Loucy (cell line): ENCODE data around the gene MYOZ2.

Experiments used
- H2AFZ ChIP-seq: fragments of 200-600 bp; sonication (generic); 2 replicates; pipeline ENCODE4 v1.6.0; 2016; ENCODE audit warnings: antibody characterized with exemption, mild to moderate bottlenecking, low read length, moderate library complexity
- H3F3A ChIP-seq: fragments of 200-600 bp; 2 replicates; pipeline ENCODE4 v1.6.0; 2016; ENCODE audit warnings: antibody characterized with exemption, low read depth, mild to moderate bottlenecking
- H3K27me3 ChIP-seq: fragments of 200-600 bp; sonication (generic); 2 replicates; pipeline ENCODE4 v1.6.1; 2014; ENCODE audit warnings: low read length, mild to moderate bottlenecking; ENCODE audit not compliant: insufficient read depth, poor library complexity, severe bottlenecking
- H3K36me3 ChIP-seq: fragments of 200-600 bp; sonication (generic); 2 replicates; pipeline ENCODE4 v1.6.1; 2016; ENCODE audit warnings: low read length; ENCODE audit not compliant: insufficient read depth
- H3K4me1 ChIP-seq: fragments of 200-600 bp; sonication (generic); 2 replicates; pipeline ENCODE4 v1.5.1; 2014; ENCODE audit warnings: low read length, mild to moderate bottlenecking; ENCODE audit not compliant: insufficient read depth, poor library complexity, severe bottlenecking
- H3K4me2 ChIP-seq: fragments of 200-600 bp; sonication (generic); 2 replicates; pipeline ENCODE4 v1.6.0; 2014; ENCODE audit warnings: antibody characterized with exemption, low read length, low read depth, mild to moderate bottlenecking; ENCODE audit not compliant: poor library complexity, severe bottlenecking
- H3K4me3 ChIP-seq: fragments of 200-600 bp; sonication (generic); 2 replicates; pipeline ENCODE4 v1.5.1; 2014; ENCODE audit warnings: low read length, mild to moderate bottlenecking, mixed read lengths; ENCODE audit not compliant: poor library complexity, severe bottlenecking
- H3K79me2 ChIP-seq: fragments of 200-600 bp; sonication (generic); 2 replicates; pipeline ENCODE4 v1.6.1; 2014; ENCODE audit warnings: low read length; ENCODE audit not compliant: insufficient read depth
- H3K9ac ChIP-seq: fragments of 200-600 bp; sonication (generic); 2 replicates; pipeline ENCODE4 v1.6.0; 2014; ENCODE audit warnings: mild to moderate bottlenecking, low read depth, low read length, moderate library complexity; ENCODE audit not compliant: poor library complexity, severe bottlenecking
- H3K9me2 ChIP-seq: fragments of 200-600 bp; sonication (generic); replicated peaks from 2 replicates; pipeline ENCODE4 v1.6.1; 2016; ENCODE audit warnings: low read depth, low read length, mixed read lengths
- H3K9me3 ChIP-seq: fragments of 200-600 bp; sonication (generic); 2 replicates; pipeline ENCODE4 v1.6.1; 2014; ENCODE audit warnings: mild to moderate bottlenecking, antibody characterized with exemption, low read length, low read depth; ENCODE audit not compliant: insufficient read depth
- H4K20me1 ChIP-seq: fragments of 200-600 bp; sonication (generic); 2 replicates; pipeline ENCODE4 v1.6.0; 2014; ENCODE audit warnings: antibody characterized with exemption, low read length, mild to moderate bottlenecking; ENCODE audit not compliant: insufficient read depth, poor library complexity, severe bottlenecking
- CTCF ChIP-seq: fragments of 200-600 bp; sonication (generic); conservative IDR thresholded peaks from 2 replicates; pipeline ENCODE4 v1.5.1; 2014; ENCODE audit warnings: mild to moderate bottlenecking, antibody characterized with exemption, low read length
- EZH2phosphoT487 ChIP-seq: fragments of 200-600 bp; IDR thresholded peaks from 2 replicates; pipeline ENCODE4 v1.6.1; 2018; ENCODE audit warnings: antibody characterized with exemption, mild to moderate bottlenecking, moderate library complexity, borderline replicate concordance

MYOZ2 gene

DNA sequence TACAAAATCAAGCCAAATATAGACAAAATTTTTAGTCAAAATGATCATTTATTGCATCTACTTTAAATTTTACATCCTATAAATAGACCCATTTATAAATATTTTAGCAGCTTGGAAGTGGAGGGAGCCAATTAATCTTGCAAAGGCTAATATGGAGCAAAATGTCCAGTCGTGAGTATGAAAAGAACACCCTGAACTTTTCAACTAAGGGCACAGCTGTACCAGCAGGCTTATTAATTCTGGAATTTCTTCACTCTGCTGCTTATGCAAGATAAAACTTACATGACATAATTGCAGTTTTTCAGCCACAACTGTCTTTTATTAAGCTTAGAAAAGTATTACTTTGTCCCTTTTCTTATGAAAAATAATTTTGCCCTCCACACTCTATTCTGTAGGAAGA, 54.0 kb downstream of the MYOZ2 start:
- H4K20me1 ChIP-seq: no peaks in the 10 kb centered on the region
- H3K4me3 ChIP-seq: no peak overlapping the region
- TF ChIP-seq EZH2phosphoT487: no peak
- no peak for TF ChIP-seq CTCF
- no peaks in the 10 kb centered on the region for H3K9me2 ChIP-seq
- H3K4me1 ChIP-seq: no peaks in the 10 kb centered on the region
- H3K36me3 ChIP-seq: no peaks in the 10 kb centered on the region
- H3K27me3 ChIP-seq: no peaks in the 10 kb centered on the region
- H3K9me3 ChIP-seq: no peaks in the 10 kb centered on the region
- no peak overlapping the region for H2AFZ ChIP-seq
- no peak overlapping the region for H3K9ac ChIP-seq
- H3F3A ChIP-seq: no peaks in the 10 kb centered on the region
- H3K79me2 ChIP-seq: no peaks in the 10 kb centered on the region
- no peak overlapping the region for H3K4me2 ChIP-seq

GRCh38 chr4:119190354-119190753, 54.7 kb downstream of the MYOZ2 start:
- TF ChIP-seq EZH2phosphoT487 (no peak), CTCF (no peak)

GRCh38 chr4:119191505-119191904, 55.9 kb downstream of the MYOZ2 start:
- Histone ChIP-seq H3K9me3 (no peaks in the 10 kb centered on the region), H3K9ac (no peak overlapping the region), H3K27me3 (no peaks in the 10 kb centered on the region), H3K9me2 (no peaks in the 10 kb centered on the region), H3K4me3 (no peak overlapping the region), H3K4me1 (no peaks in the 10 kb centered on the region), H4K20me1 (no peaks in the 10 kb centered on the region), H3K79me2 (no peaks in the 10 kb centered on the region), H3K4me2 (no peak overlapping the region), H3F3A (no peaks in the 10 kb centered on the region), H3K36me3 (no peaks in the 10 kb centered on the region), H2AFZ (no peak overlapping the region)
- TF ChIP-seq EZH2phosphoT487 (no peak), CTCF (no peak)

More at GRCh38 chr4:119190354-119190753, 54.7 kb downstream of the MYOZ2 start:
- Histone ChIP-seq H3F3A (no peaks in the 10 kb centered on the region), H3K79me2 (no peaks in the 10 kb centered on the region), H3K27me3 (no peaks in the 10 kb centered on the region), H3K9me2 (no peaks in the 10 kb centered on the region), H3K4me2 (no peak overlapping the region), H3K4me1 (no peaks in the 10 kb centered on the region), H4K20me1 (no peaks in the 10 kb centered on the region), H2AFZ (no peak overlapping the region), H3K9ac (no peak overlapping the region), H3K36me3 (no peaks in the 10 kb centered on the region), H3K9me3 (no peaks in the 10 kb centered on the region), H3K4me3 (no peak overlapping the region)
